SKM-1 (cell line): ENCODE results near the gene ECT2L.
A peak's percentile ranks its signal among the peaks of the same experiment; 100 is the strongest.

Experiments
- DNase-seq: peaks from one replicate; lab custom pipeline; 2025; ENCODE audit not compliant: unreplicated experiment; lab: John Stamatoyannopoulos, UW

Gene ECT2L

GRCh38 chr6:138805016-138805765 is 9.3 kb downstream of the ECT2L start:
- no peak for DNase-seq

- DNase-seq: no peak
Observed at GRCh38 chr6:138806889-138807288, 11.0 kb downstream of the ECT2L start.

- no peak for DNase-seq
Observed at GRCh38 chr6:138809677-138810076, 13.8 kb downstream of the ECT2L start.

GRCh38 chr6:138811866-138812265 is 16.0 kb downstream of the ECT2L start:
- peak; percentile 61 for DNase-seq

- DNase-seq: no peak
Observed at GRCh38 chr6:138814179-138814834, 18.4 kb downstream of the ECT2L start.

GRCh38 chr6:138815221-138815620 is 19.3 kb downstream of the ECT2L start:
- no peak for DNase-seq

GRCh38 chr6:138815797-138816528 is 20.1 kb downstream of the ECT2L start:
- peak; percentile 66 for DNase-seq

GRCh38 chr6:138817799-138818198 is 21.9 kb downstream of the ECT2L start:
- no peak for DNase-seq

- DNase-seq: peak; percentile 11
Observed at GRCh38 chr6:138818496-138819194, 22.8 kb downstream of the ECT2L start.

- DNase-seq: no peak
Observed at GRCh38 chr6:138821519-138821918, 25.6 kb downstream of the ECT2L start.

GRCh38 chr6:138824482-138825144 is 28.7 kb downstream of the ECT2L start:
- DNase-seq: no peak

- DNase-seq: no peak
Observed at GRCh38 chr6:138830248-138830647, 34.4 kb downstream of the ECT2L start.

- DNase-seq: no peak
Observed at GRCh38 chr6:138832182-138832581, 36.3 kb downstream of the ECT2L start.

GRCh38 chr6:138833816-138834539 is 38.1 kb downstream of the ECT2L start:
- DNase-seq: no peak

- DNase-seq: no peak
Observed at GRCh38 chr6:138837246-138837645, 41.4 kb downstream of the ECT2L start.

GRCh38 chr6:138844192-138844591 is 48.3 kb downstream of the ECT2L start:
- no peak for DNase-seq

- no peak for DNase-seq
Observed at GRCh38 chr6:138847884-138848283, 52.0 kb downstream of the ECT2L start.

GRCh38 chr6:138848461-138848860 is 52.6 kb downstream of the ECT2L start:
- DNase-seq: no peak

GRCh38 chr6:138849791-138850190 is 53.9 kb downstream of the ECT2L start:
- DNase-seq: no peak

- no peak for DNase-seq
Observed at GRCh38 chr6:138856654-138857053, 60.8 kb downstream of the ECT2L start.
